BJ (cell line): ENCODE data around the gene AEBP2. TPM values are rescaled to one million over a fixed set of nuclear protein-coding genes. Genes with fewer than 3 reads are reported as not detected.
"Not testable (repeated sequence)": the region's sequence is repeated elsewhere in the genome, so short reads cannot be mapped to it uniquely, and the experiment has no call there.

Source experiments
- CTCF ChIA-PET: fragments of 350-600 bp; formaldehyde crosslinking; extraction: SDS; loops from one replicate; lab custom pipeline; 2021; ENCODE audit warnings: antibody characterized with exemption, inconsistent platforms; lab: Yijun Ruan, JAX
- POLR2A ChIA-PET: fragments of 300-600 bp; sonication (Branson Sonifier 250); formaldehyde crosslinking; extraction: SDS; loops from one replicate; lab custom pipeline; 2021; ENCODE audit warnings: antibody characterized with exemption; lab: Charles Lee
- DNase-seq: peaks from one replicate; pipeline ENCODE4 v3.0.0-alpha.2; 2011; ENCODE audit warnings: low read depth
- H3K27me3 ChIP-seq: 2 replicates; pipeline ENCODE4 v1.6.0; 2011; ENCODE audit warnings: low read length; ENCODE audit not compliant: control insufficient read depth, insufficient read depth
- H3K36me3 ChIP-seq: 2 replicates; pipeline ENCODE4 v1.5.1; 2011; ENCODE audit warnings: low read length; ENCODE audit not compliant: control insufficient read depth, insufficient read depth
- H3K4me3 ChIP-seq: 2 replicates; pipeline ENCODE4 v1.5.1; 2011; ENCODE audit warnings: low read depth, mild to moderate bottlenecking, control low read depth, low read length
- polyA minus RNA-seq: library from RNA; depleted of rRNA, polyadenylated mRNA; stranded (reverse); fragments of >200 nt; gene quantifications from 2 replicates; pipeline ENCODE4 v1.2.3, GENCODE V29; 2011; rRNA and poly(A)+ RNA removed
- polyA plus RNA-seq: library from polyadenylated mRNA; depleted of rRNA; stranded (reverse); fragments of >200 nt; gene quantifications from 2 replicates; pipeline ENCODE4 v1.2.3, GENCODE V29; 2011; rRNA removed
- TF ChIP-seq, protein P1 (sequence below): IDR thresholded peaks from 2 replicates; pipeline ENCODE4 v1.5.1; 2011; ENCODE audit warnings: low read depth, mild to moderate bottlenecking, control low read depth, inconsistent platforms, low read length, moderate library complexity; ENCODE audit not compliant: insufficient read depth

AEBP2 gene, protein sequence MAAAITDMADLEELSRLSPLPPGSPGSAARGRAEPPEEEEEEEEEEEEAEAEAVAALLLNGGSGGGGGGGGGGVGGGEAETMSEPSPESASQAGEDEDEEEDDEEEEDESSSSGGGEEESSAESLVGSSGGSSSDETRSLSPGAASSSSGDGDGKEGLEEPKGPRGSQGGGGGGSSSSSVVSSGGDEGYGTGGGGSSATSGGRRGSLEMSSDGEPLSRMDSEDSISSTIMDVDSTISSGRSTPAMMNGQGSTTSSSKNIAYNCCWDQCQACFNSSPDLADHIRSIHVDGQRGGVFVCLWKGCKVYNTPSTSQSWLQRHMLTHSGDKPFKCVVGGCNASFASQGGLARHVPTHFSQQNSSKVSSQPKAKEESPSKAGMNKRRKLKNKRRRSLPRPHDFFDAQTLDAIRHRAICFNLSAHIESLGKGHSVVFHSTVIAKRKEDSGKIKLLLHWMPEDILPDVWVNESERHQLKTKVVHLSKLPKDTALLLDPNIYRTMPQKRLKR
- polyA plus RNA-seq (6.3 and 11.5 TPM in 2 replicates), polyA minus RNA-seq (8.4 and 14.3 TPM in 2 replicates)

DNA sequence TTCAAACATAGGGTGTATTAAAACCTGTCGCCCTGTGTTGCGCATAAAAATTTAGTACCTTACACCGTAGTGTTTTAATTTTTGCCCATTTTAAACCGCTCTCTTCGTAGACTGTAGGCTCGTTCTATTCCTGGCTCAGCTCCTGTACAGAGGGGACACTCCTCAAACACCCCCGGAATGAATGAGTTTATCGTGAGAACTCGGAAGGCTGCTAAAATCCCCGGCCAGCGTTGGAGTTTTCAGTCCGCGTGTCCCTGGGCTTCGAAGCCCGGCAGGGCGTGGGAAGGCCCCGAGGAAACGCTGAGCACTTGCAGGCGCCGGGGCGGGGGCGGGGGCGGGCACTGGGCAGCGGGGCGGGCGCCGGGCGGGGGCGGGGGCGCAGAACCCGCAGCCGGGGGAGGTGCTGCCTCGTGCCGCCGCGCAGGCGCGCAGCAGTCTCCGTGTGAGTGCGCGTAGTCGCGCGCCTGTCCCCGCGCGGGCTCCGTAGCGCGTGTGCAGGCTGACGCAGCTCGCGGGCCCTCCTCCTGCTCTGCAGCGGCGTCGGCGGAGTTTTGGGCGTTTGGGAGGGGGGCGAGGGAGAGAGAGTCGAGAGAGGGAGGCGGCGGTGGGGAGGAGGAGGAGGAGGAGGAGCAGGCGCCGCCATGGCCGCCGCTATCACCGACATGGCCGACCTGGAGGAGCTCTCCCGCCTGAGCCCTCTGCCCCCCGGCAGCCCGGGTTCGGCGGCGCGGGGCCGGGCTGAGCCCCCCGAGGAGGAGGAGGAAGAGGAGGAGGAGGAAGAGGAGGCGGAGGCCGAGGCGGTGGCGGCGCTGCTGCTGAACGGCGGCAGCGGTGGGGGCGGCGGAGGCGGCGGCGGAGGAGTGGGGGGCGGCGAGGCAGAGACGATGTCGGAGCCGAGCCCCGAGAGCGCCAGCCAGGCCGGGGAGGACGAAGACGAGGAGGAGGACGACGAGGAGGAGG, at the start of gene AEBP2:
AEBP2 (plus strand) TSS at position 434 of the 960 bp plus-strand sequence; CDS start at position 642, 208 bp downstream.
- peak; percentile 66 for DNase-seq
- no peaks in the 10 kb centered on the region for H3K36me3 ChIP-seq
- TF ChIP-seq, protein P1, sequence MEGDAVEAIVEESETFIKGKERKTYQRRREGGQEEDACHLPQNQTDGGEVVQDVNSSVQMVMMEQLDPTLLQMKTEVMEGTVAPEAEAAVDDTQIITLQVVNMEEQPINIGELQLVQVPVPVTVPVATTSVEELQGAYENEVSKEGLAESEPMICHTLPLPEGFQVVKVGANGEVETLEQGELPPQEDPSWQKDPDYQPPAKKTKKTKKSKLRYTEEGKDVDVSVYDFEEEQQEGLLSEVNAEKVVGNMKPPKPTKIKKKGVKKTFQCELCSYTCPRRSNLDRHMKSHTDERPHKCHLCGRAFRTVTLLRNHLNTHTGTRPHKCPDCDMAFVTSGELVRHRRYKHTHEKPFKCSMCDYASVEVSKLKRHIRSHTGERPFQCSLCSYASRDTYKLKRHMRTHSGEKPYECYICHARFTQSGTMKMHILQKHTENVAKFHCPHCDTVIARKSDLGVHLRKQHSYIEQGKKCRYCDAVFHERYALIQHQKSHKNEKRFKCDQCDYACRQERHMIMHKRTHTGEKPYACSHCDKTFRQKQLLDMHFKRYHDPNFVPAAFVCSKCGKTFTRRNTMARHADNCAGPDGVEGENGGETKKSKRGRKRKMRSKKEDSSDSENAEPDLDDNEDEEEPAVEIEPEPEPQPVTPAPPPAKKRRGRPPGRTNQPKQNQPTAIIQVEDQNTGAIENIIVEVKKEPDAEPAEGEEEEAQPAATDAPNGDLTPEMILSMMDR, result no peak
- peak within 1 kb of the TSS; percentile 100 for H3K4me3 ChIP-seq
- H3K27me3 ChIP-seq, result no peaks in the 10 kb centered on the region
- ChIA-PET POLR2A (interaction anchor here (0.6 kb wide), 1 partner anchor 270 kb away, joined by 3 read pairs; no protein-coding TSS in a partner anchor), CTCF (no interaction called here)

DNA sequence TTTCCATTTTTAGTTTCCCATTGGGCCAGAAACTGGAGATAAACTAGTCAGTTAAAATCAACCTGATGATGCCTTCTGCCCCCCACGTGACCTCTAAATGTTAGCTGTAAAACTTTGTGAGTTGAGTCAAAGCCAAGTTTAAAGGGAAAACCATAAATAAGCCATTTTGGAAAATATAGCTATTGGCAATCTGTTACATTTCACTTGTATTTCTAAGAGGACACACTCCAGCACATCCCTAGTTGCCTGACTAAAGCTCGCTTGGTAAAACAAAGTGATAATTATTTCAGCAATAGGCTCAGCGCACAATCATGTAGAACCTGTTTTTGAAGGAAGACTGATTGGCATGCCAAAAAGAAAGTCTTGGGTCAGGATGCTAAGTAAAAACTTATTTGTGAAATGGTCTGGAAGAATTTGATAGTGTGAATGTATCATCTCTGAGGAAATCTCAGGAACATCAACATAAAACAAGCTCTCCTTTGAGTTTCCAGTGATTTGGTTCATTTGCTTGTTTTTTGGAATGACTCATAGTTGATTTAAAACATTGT, 49.2 kb upstream of the AEBP2 start:
- no peak for DNase-seq
- H3K4me3 ChIP-seq, result no peak overlapping the region
- H3K36me3 ChIP-seq, result no peaks in the 10 kb centered on the region
- no peaks in the 10 kb centered on the region for H3K27me3 ChIP-seq
- TF ChIP-seq, protein P1, result no peak
- CTCF ChIA-PET, result no interaction called here
- POLR2A ChIA-PET, result no interaction called here

DNA sequence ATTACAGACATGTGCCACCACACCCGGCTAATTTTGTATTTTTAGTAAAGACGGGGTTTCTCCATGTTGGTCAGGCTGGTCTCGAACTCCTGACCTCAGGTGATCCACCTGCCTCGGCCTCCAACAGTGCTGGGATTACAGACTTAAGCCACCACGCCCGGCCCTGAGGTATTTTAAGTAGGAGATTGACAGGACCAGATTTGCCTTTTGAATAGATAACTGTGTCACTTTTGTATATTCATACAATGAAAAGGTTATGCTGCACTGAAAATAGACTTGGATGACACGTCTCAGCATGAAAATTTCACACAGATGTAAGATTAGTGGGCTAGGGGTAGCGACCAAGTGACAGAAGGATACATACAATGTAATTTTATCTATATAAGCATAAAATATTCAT, 46.6 kb upstream of the AEBP2 start:
- H3K36me3 ChIP-seq, H3K4me3 ChIP-seq, POLR2A ChIA-PET, DNase-seq, H3K27me3 ChIP-seq, CTCF ChIA-PET: not testable (repeated sequence)

DNA sequence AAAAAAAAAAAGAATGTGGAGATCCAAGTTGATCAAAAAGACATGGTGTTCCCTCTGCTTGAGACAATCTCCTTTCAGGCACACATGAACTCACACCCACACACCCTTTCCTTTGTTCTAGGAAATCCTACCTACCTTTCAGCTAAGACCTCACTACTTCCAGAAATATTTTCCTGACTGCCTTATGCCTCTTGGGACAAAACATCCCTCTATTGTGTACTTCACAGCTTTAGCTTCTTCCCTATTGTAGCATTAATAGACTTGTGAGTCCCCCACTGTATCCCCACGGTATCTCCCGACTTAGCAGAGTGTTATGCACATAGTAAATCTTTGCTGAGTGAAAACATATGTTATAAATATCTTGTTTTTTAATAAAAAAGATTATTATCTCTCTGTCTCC, 44.9 kb upstream of the AEBP2 start:
- no peak for DNase-seq
- Histone ChIP-seq H3K27me3 (no peaks in the 10 kb centered on the region), H3K36me3 (no peaks in the 10 kb centered on the region), H3K4me3 (no peak overlapping the region)
- TF ChIP-seq, protein P1, result no peak
- ChIA-PET CTCF (no interaction called here), POLR2A (no interaction called here)

DNA sequence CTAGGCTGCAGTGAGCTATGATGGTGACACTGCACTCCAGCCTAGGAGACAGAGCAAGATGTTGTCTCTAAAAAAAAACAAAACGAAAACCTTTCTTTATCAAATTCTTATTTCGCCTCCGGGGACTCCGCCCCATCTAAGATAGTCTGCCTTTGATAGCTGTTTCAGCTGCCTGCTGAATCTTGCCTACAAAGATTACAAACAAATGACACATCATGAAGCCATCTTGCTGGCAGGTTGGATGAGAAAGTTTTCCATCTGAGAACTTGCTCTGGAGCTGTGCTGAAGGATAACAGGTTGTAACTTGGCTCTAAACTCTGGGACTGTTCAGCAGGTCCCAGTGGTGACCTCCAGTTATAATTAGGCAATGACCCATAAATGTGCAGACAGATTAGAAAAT, 41.8 kb upstream of the AEBP2 start:
- H3K27me3 ChIP-seq, result 0 out of 2 replicates have a peak, but pooled peaks cover 2% of the 10 kb centered on the region
- H3K36me3 ChIP-seq, result no peaks in the 10 kb centered on the region
- TF ChIP-seq, protein P1, result no peak
- POLR2A ChIA-PET, result no interaction called here
- CTCF ChIA-PET, result no interaction called here
- no peak for DNase-seq
- no peak overlapping the region for H3K4me3 ChIP-seq
